Hematopoietic multipotent progenitor cell treated with erythropoietin and hydrocortisone succinate and interleukin-3 and kit ligand, for 15 days (in vitro differentiated cells): ENCODE results near the gene RBM10.

Experiments used
- DNase-seq: peaks from one replicate; pipeline ENCODE4 v3.0.0-alpha.2; 2015; ENCODE audit warnings: low spot score

The RBM10 gene

GRCh38 chrX:47235691-47236103, 90.7 kb downstream of the RBM10 start:
- DNase-seq = no peak
